GM12878 (cell line): ENCODE results near the gene MRPL55. TPM values are rescaled to one million over a fixed set of nuclear protein-coding genes. Genes with fewer than 3 reads are reported as not detected.
A peak's percentile ranks its signal among the peaks of the same experiment; 100 is the strongest.

Source experiments
- ATAC-seq: fragments of 200-7000 bp; cut with Tn5 transposase; 3 replicates; pipeline ENCODE4 v1.9.1; 2020; ENCODE audit warnings: mild to moderate bottlenecking, moderate library complexity
- BruUV-seq: library from RNA; stranded (reverse); fragments of 400-500 nt; replicated peaks from 2 replicates; lab custom pipeline; 2021; lab: Mats Ljungman, UMichigan
- CTCF ChIA-PET: fragments of 300-600 bp; sonication (Branson Sonifier 250); formaldehyde crosslinking; extraction: SDS; loops from one replicate; lab custom pipeline; 2021; ENCODE audit warnings: inconsistent platforms; lab: Yijun Ruan, JAX
- POLR2A ChIA-PET: fragments of 350-600 bp; formaldehyde crosslinking; extraction: SDS; loops from one replicate; lab custom pipeline; 2021; ENCODE audit warnings: inconsistent platforms; lab: Charles Lee
- RAD21 ChIA-PET: fragments of 300-600 bp; sonication (Branson Sonifier 250); formaldehyde crosslinking; loops from one replicate; lab custom pipeline; 2023; ENCODE audit warnings: antibody characterized with exemption; ENCODE audit not compliant: unreplicated experiment; lab: Charles Lee
- SMC1A ChIA-PET: fragments of 300-600 bp; sonication (Branson Sonifier 250); formaldehyde crosslinking; loops from one replicate; lab custom pipeline; 2023; ENCODE audit not compliant: unreplicated experiment, uncharacterized antibody; lab: Charles Lee
- DNase-seq: peaks from one replicate; pipeline ENCODE4 v3.0.0-alpha.2; 2011; ENCODE audit warnings: low read depth, low spot score
- FAIRE-seq: peaks from 3 replicates; lab custom pipeline; 2011; peaks lifted over from hg19 to GRCh38; lab: Jason Lieb, UNC
- H2AFZ ChIP-seq: 2 replicates; pipeline ENCODE4 v1.6.0; 2011; ENCODE audit warnings: low read depth, low read length, control low read depth; ENCODE audit not compliant: control insufficient read depth
- H3K27ac ChIP-seq: 2 replicates; pipeline ENCODE4 v1.5.1; 2011; ENCODE audit warnings: control low read depth; ENCODE audit not compliant: control insufficient read depth, insufficient read depth
- H3K27me3 ChIP-seq, 2 experiments: replicated peaks in 1 of 2; 2 replicates each; pipeline versions ENCODE4 v1.6.0 to v1.6.1; 2011; ENCODE audit warnings: low read length in 1 of 2; ENCODE audit not compliant: control insufficient read depth in 2 of 2, insufficient read depth in 2 of 2
- H3K36me3 ChIP-seq, 2 experiments: 2 replicates each; pipeline ENCODE4 v1.5.1; 2011; ENCODE audit warnings: low read length in 1 of 2; ENCODE audit not compliant: control insufficient read depth in 2 of 2, insufficient read depth in 2 of 2
- H3K4me1 ChIP-seq: 2 replicates; pipeline ENCODE4 v1.6.1; 2011; ENCODE audit warnings: mild to moderate bottlenecking, low read length, moderate library complexity, mixed read lengths; ENCODE audit not compliant: control insufficient read depth, insufficient read depth
- H3K4me2 ChIP-seq: 2 replicates; pipeline ENCODE4 v1.6.0; 2011; ENCODE audit warnings: control low read depth; ENCODE audit not compliant: control insufficient read depth, insufficient read depth
- H3K4me3 ChIP-seq: fragments of 200-600 bp; sonication (generic); 2 replicates; pipeline ENCODE4 v1.5.1; 2016
- H3K79me2 ChIP-seq: 2 replicates; pipeline ENCODE4 v1.6.0; 2011; ENCODE audit warnings: low read length; ENCODE audit not compliant: control insufficient read depth, insufficient read depth
- H3K9ac ChIP-seq: 2 replicates; pipeline ENCODE4 v1.8.0; 2011; ENCODE audit warnings: low read length, control low read depth, mixed read lengths; ENCODE audit not compliant: control insufficient read depth, insufficient read depth
- H3K9me3 ChIP-seq: replicated peaks from 3 replicates; pipeline ENCODE4 v1.5.1; 2011; ENCODE audit warnings: mild to moderate bottlenecking, low read length; ENCODE audit not compliant: control insufficient read depth, insufficient read depth
- H4K20me1 ChIP-seq: 2 replicates; pipeline ENCODE4 v1.6.0; 2011; ENCODE audit not compliant: control insufficient read depth, insufficient read depth
- ATF3 ChIP-seq: IDR thresholded peaks from 2 replicates; pipeline ENCODE4 v1.6.1; 2011; ENCODE audit warnings: low read depth, mild to moderate bottlenecking, low read length, moderate library complexity, borderline replicate concordance; ENCODE audit errors: extremely low read depth
- BCL11A ChIP-seq: IDR thresholded peaks from 2 replicates; pipeline ENCODE4 v1.6.1; 2011; ENCODE audit warnings: low read depth, low read length
- CEBPZ ChIP-seq: fragments of 150-350 bp; IDR thresholded peaks from 2 replicates; pipeline ENCODE4 v1.6.1; 2016; ENCODE audit warnings: low read depth, low read length
- EED ChIP-seq: sonication (generic); IDR thresholded peaks from 2 replicates; pipeline ENCODE4 v1.6.1; 2016; ENCODE audit warnings: antibody characterized with exemption, low read depth
- ELK1 ChIP-seq: IDR thresholded peaks from 2 replicates; pipeline ENCODE4 v1.6.1; 2012; ENCODE audit warnings: low read depth, low read length, improper control_type of control experiment
- GABPA ChIP-seq: IDR thresholded peaks from 2 replicates; pipeline ENCODE4 v1.6.1; 2014; ENCODE audit warnings: antibody characterized with exemption, low read depth, mild to moderate bottlenecking, inconsistent platforms
- JUND ChIP-seq: IDR thresholded peaks from 2 replicates; pipeline ENCODE4 v1.6.1; 2012; ENCODE audit warnings: low read depth, mild to moderate bottlenecking, low read length, improper control_type of control experiment, moderate library complexity
- KDM1A ChIP-seq: fragments of 200-600 bp; sonication (generic); IDR thresholded peaks from 2 replicates; pipeline ENCODE4 v1.6.1; 2016; ENCODE audit warnings: borderline replicate concordance
- NR2C1 ChIP-seq: fragments of 450-650 bp; IDR thresholded peaks from 2 replicates; pipeline ENCODE4 v1.6.1; 2017; ENCODE audit warnings: antibody characterized with exemption, mild to moderate bottlenecking, moderate library complexity
- PAX5 ChIP-seq: IDR thresholded peaks from 2 replicates; pipeline ENCODE4 v1.6.1; 2011; ENCODE audit warnings: low read depth, low read length, borderline replicate concordance
- PML ChIP-seq: IDR thresholded peaks from 2 replicates; pipeline ENCODE4 v1.6.1; 2012; ENCODE audit warnings: low read length, inconsistent platforms
- PRDM15 ChIP-seq: fragments of 450-650 bp; formaldehyde crosslinking; IDR thresholded peaks from 2 replicates; pipeline ENCODE4 v1.4.0; 2020; ENCODE audit warnings: mild to moderate bottlenecking, moderate library complexity
- SMAD1 ChIP-seq: fragments of 450-650 bp; IDR thresholded peaks from 2 replicates; pipeline ENCODE4 v1.6.1; 2018; ENCODE audit warnings: mild to moderate bottlenecking, low read depth; ENCODE audit not compliant: partially characterized antibody
- WGBS: methylation state at CpG from one replicate; pipeline ENCODE4 v1.1.6; 2016; ENCODE audit warnings: low lambda C conversion rate; ENCODE audit not compliant: insufficient replicate concordance, insufficient coverage; ENCODE audit errors: missing lambda C conversion rate; 5-methylcytosine and 5-hydroxymethylcytosine counted together
- in situ Hi-C: fragments of 300-500 bp; cut with MboI; formaldehyde crosslinking; loops from 9 replicates; pipeline ENCODE4 v1.14.3; 2018; ENCODE audit warnings: mixed read lengths
- intact Hi-C: fragments of 100-400 bp; cut with micrococcal nuclease; formaldehyde crosslinking; loops from one replicate; pipeline ENCODE4 v1.14.2; 2022; ENCODE audit not compliant: unreplicated experiment
- polyA plus RNA-seq, 11 experiments: library from polyadenylated mRNA; depleted of rRNA in 4 of 11; unstranded in 6 of 11; stranded (reverse) in 5 of 11; fragments of >200 nt; fragmentation: Nextera tagmentation in 4 of 11; fragmentation: Illumina TruSeq in 1 of 11; extraction: Ambion mirVana in 4 of 11; extraction: Trizol in 1 of 11; gene quantifications; 1 replicate in 1 of 11; 2 replicates in 10 of 11; pipeline versions ENCODE4 v1.2.1 to v1.2.3, GENCODE V29; 2011 to 2016; ENCODE audit warnings: inconsistent platforms in 2 of 11, missing spikeins in 2 of 11, low read depth in 1 of 11
- total RNA-seq, 4 experiments: library from RNA; depleted of rRNA in 3 of 4; stranded (reverse); fragments of >200 nt in 3 of 4; fragmentation: Illumina TruSeq in 1 of 4; extraction: Trizol in 1 of 4; gene quantifications; 2 replicates each; pipeline versions ENCODE4 v1.2.1 to v1.2.3, GENCODE V29; 2013 to 2021

The MRPL55 gene
- total and polyA plus RNA-seq, 10 of the 15 experiments (the other 5 are each of a cell fraction or from before 2014, with no cell fraction given), result 15.1 to 143 (median 55.8) TPM

- no peak for TF ChIP-seq PAX5
- TF ChIP-seq CEBPZ, result no peak
- no peak for TF ChIP-seq NR2C1
- no peak for TF ChIP-seq ATF3
- TF ChIP-seq JUND, result no peak
- TF ChIP-seq BCL11A, result no peak
- TF ChIP-seq GABPA, result no peak
- no peak for TF ChIP-seq EED
- no peak for TF ChIP-seq ELK1
- TF ChIP-seq SMAD1, result no peak
- TF ChIP-seq PRDM15, result no peak
- no peak for TF ChIP-seq KDM1A
- TF ChIP-seq PML, result no peak
- H3K27me3 ChIP-seq, result no peaks in the 10 kb centered on the region
- no peak overlapping the region; the same call in 1 of the 2 replicates for H3K9ac ChIP-seq
- H3K4me1 ChIP-seq, result peaks cover 17% of the 10 kb centered on the region
- no peak overlapping the region for H2AFZ ChIP-seq
- no peak overlapping the region for H3K4me3 ChIP-seq
- ChIA-PET POLR2A (interaction anchor here (1.0 to 5.6 kb wide), 2 partner anchors 22 to 23 kb away, joined by 3 to 43 read pairs; partner anchors contain the start of gene IBA57), SMC1A (interaction anchor here (1.0 kb wide), 1 partner anchor 334 kb away, joined by 3 read pairs; no protein-coding TSS in a partner anchor), RAD21 (no interaction called here), CTCF (interaction anchor here (0.8 to 2.4 kb wide), 3 partner anchors 12 to 23 kb away, joined by 3 to 18 read pairs (median 9); partner anchors contain the start of gene IBA57)
- WGBS, result 74% methylated on average over 10 of the region's 11 CpGs
- H3K36me3 ChIP-seq, result peaks cover 7 to 8% of the 10 kb centered on the region in 2 experiments; a peak in 3 of 4 replicates
- FAIRE-seq (no peak), ATAC-seq (no peak), DNase-seq (no peak)
- in situ Hi-C loops, result no loop called here
- no peaks in the 10 kb centered on the region for H3K9me3 ChIP-seq
- no peak overlapping the region for H3K27ac ChIP-seq
- peaks cover 6% of the 10 kb centered on the region; the same call in 1 of the 2 replicates for H4K20me1 ChIP-seq
- intact Hi-C loops, result no loop called here
- H3K4me2 ChIP-seq, result peak overlapping the region; percentile 86
- BruUV-seq, result no TSS peak
- peaks cover 56% of the 10 kb centered on the region for H3K79me2 ChIP-seq
Observed at GRCh38 chr1:228142701-228143136, 33.6 kb upstream of the MRPL55 start.
